Cardiac fibroblast (primary cell): ENCODE results near the gene AOPEP.

Source experiments
- DNase-seq, 2 donors: peaks; one replicate each; pipeline versions ENCODE4 v3.0.0 to v3.0.0-alpha.2; 2010; ENCODE audit warnings: low read depth in 2 of 2
- H3K4me3 ChIP-seq, 2 donors: replicated peaks in 1 of 2; 1 replicate in 1 of 2; 2 replicates in 1 of 2; pipeline ENCODE4 v1.5.1; 2011; ENCODE audit warnings: low read depth in 2 of 2, low read length in 2 of 2, mild to moderate bottlenecking in 2 of 2, moderate library complexity in 1 of 2
- TF ChIP-seq, protein P1 (sequence below): IDR thresholded peaks from one replicate; pipeline ENCODE4 v1.5.1; 2011; ENCODE audit warnings: low read depth, mild to moderate bottlenecking, low read length, inconsistent platforms

Gene AOPEP

DNA sequence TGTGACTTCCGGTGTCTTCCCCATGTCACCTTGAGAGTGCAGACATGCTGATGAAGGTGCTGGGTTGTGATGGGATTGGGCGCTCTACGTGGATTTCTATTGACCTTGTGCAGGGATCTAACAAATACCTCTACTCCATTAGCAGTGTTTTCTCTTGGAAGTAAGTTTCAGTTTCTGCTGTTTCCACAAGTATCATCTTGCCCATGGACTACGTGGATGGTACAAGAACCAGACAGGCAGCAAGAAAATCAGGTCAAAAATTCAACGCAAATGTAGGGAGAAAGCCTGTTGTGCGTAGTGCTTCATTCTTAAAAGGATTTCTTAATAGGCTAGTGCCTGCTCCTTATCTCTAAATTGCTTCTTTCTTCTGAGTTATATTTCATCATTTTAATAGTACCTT lies 60.8 kb downstream of the AOPEP start:
- TF ChIP-seq, protein P1, sequence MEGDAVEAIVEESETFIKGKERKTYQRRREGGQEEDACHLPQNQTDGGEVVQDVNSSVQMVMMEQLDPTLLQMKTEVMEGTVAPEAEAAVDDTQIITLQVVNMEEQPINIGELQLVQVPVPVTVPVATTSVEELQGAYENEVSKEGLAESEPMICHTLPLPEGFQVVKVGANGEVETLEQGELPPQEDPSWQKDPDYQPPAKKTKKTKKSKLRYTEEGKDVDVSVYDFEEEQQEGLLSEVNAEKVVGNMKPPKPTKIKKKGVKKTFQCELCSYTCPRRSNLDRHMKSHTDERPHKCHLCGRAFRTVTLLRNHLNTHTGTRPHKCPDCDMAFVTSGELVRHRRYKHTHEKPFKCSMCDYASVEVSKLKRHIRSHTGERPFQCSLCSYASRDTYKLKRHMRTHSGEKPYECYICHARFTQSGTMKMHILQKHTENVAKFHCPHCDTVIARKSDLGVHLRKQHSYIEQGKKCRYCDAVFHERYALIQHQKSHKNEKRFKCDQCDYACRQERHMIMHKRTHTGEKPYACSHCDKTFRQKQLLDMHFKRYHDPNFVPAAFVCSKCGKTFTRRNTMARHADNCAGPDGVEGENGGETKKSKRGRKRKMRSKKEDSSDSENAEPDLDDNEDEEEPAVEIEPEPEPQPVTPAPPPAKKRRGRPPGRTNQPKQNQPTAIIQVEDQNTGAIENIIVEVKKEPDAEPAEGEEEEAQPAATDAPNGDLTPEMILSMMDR, result no peak
- H3K4me3 ChIP-seq, result no peak overlapping the region
- DNase-seq, result no peak

DNA sequence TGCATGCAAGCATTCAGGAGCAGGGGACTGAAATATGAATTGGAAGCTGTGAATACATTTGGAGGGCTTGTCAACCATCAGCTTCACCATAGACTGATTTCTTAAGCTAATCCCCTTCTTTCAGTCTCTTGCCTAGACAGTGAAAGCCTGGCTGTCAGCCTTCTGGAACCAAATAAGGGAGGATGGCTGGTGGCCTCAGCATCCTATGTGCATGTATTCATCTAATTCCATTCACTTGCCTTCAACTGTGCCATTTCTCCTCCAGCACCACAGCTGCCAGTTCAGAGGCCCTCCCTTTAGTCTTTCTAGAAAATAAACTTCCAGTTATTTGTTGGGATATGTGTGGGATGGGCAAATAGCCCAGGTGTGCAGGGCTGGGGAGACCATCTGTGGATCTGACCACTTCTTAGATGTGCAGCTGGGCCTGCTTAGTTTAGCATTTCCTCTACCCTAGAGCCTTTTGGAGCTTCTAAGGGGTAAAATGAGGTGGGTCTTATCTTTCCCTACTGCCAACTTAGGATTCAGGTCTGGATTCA lies 62.1 kb downstream of the AOPEP start:
- DNase-seq, result no peak
- H3K4me3 ChIP-seq, result no peak overlapping the region
- TF ChIP-seq, protein P1, result no peak

DNA sequence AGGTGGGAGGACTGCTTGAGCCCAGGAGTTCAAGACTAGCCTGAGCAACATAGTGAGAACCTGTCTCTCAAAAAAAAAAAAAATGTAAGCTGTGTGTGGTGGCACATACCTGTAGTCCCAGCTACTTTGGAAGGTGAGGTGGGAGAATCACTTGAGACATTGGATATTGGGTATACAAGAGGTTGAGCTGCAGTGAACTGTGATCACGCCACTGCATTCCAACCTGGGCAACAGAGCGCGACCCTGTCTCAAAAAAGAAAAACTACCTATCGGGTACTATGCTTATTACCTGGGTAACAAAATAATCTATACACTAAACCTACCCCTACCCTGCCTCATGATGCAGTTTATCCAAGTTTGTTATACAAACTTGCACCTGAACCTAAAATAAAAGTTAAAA lies 64.9 kb downstream of the AOPEP start:
- no peak for DNase-seq
- no peak overlapping the region for H3K4me3 ChIP-seq
- TF ChIP-seq, protein P1, result no peak

DNA sequence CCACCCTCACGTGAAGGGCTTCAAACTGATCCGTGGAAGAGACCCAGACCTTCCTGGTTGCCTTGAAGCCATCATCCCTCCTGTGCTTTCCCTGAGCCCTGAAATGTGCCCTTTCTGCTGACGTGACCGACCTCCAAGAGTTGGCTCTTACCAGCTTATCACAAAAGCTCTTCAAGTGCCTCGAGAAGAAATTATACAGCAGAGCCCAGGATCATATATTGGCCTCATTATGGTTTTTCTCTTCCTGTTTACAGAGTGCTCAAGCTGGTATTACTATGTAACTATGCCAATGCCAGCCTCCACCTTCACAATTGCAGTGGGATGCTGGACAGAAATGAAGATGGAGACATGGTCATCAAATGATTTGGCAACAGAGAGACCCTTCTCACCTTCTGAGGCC lies 66.0 kb downstream of the AOPEP start:
- TF ChIP-seq, protein P1, result no peak
- no peak overlapping the region for H3K4me3 ChIP-seq
- no peak for DNase-seq

DNA sequence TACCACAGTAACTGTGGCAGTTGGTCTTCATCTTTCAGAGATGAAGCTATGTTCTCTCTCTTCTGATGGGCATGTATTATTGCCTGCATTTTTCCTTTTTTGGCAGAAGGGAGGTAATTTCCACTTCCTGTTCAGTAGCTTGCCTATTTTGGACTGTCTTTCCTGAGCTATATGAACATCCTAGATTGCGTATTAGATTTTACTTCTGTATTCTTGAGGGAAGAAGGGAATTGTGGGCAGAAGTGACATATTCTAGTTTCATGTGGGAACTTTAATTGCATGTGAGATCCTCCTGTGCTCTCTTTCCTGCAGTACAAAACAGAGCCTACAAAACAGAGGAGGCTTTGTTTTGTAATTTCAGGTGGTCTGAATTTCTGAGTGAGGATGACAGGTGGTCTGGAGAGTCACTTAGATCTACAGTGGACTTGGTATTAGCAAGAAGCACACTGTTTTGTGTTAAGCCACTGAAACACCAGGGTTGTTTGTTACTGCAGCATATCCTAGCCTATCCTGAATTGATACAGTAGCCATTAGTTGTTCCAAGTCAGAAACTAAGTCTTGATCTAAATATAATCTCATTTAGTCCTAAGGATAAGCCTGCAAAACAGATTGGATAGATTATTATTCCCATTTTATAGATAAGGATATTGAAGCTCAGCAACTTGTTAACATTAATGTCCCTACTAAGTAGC lies 68.1 kb downstream of the AOPEP start:
- TF ChIP-seq, protein P1, result no peak
- no peak overlapping the region for H3K4me3 ChIP-seq
- DNase-seq, result no peak

DNA sequence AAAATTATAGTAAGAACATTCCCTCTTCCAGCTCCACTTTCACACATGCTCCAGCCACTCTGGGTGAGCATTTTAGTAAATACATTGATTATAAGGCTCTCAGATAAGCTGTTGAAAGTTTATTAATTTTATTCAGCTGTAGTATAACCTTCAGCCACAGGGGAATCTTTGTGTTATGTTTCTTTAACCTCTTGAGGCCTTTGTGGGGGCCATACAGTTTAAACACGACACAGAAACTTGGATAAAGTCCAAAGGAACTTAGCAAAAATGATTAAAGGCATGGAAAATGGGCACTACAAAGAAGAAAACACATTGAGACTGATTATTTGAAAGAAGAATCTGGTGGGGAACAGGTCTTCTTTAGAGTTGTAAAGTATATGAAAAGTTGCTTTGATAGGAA lies 70.2 kb downstream of the AOPEP start:
- H3K4me3 ChIP-seq, result no peak overlapping the region
- DNase-seq, result no peak
- TF ChIP-seq, protein P1, result no peak

DNA sequence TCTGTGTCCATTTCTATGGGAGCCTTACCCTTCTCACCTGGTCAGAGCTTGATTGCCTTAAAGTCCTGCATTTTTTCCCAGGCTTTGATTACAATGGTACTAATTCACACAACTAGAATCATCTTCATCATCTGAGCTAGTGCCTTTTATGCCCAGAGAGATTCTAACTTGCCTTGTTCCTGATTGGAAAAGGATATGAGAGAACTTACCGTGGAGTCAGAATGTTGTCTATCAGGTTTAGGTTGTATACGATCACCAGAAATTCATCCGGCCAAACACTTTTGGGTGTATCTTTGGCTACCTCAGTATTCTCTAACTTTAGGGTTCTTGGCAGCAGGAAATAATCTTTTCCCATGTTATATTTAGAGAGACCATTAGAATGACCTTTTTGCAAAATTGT lies 71.7 kb downstream of the AOPEP start:
- TF ChIP-seq, protein P1, result no peak
- no peak overlapping the region for H3K4me3 ChIP-seq
- no peak for DNase-seq
